ENCODE measurements around the gene PI4KB.
"Not testable (repeated sequence)": the region's sequence is repeated elsewhere in the genome, so short reads cannot be mapped to it uniquely, and the experiment has no call there.

The PI4KB gene

GRCh38 chr1:151281225-151281968 is 45.8 kb downstream of the PI4KB start:
- DNase-seq (ENCODE audit: low read depth): peak; percentile 90

GRCh38 chr1:151277249-151277648 is 50.0 kb downstream of the PI4KB start:
- DNase-seq (ENCODE audit: low read depth): no peak

- DNase-seq (ENCODE audit: low read depth): not testable (repeated sequence)
Observed at GRCh38 chr1:151275341-151275740, 51.9 kb downstream of the PI4KB start.

- no peak for DNase-seq (ENCODE audit: low read depth)
Observed at GRCh38 chr1:151273924-151274466, 53.2 kb downstream of the PI4KB start.

GRCh38 chr1:151267760-151268159 is 59.5 kb downstream of the PI4KB start:
- no peak for DNase-seq (ENCODE audit: low read depth)

GRCh38 chr1:151266821-151267220 is 60.4 kb downstream of the PI4KB start:
- no peak for DNase-seq (ENCODE audit: low read depth)

- no peak for DNase-seq (ENCODE audit: low read depth)
Observed at GRCh38 chr1:151266315-151266714, 60.9 kb downstream of the PI4KB start.

- no peak for DNase-seq (ENCODE audit: low read depth)
Observed at GRCh38 chr1:151265446-151266236, 61.6 kb downstream of the PI4KB start.

- DNase-seq (ENCODE audit: low read depth): no peak
Observed at GRCh38 chr1:151259351-151259750, 67.9 kb downstream of the PI4KB start.

GRCh38 chr1:151255381-151255780 is 71.8 kb downstream of the PI4KB start:
- DNase-seq (ENCODE audit: low read depth): no peak

- DNase-seq (ENCODE audit: low read depth): peak; percentile 81
Observed at GRCh38 chr1:151254217-151255213, 72.7 kb downstream of the PI4KB start, which contains the start of gene PSMD4. TSS of gene PSMD4 (plus strand) at chr1:151254734. CDS start at chr1:151254783, 49 bp downstream.

GRCh38 chr1:151251656-151252470 is 75.4 kb downstream of the PI4KB start:
- peak; percentile 16 for DNase-seq (ENCODE audit: low read depth)

GRCh38 chr1:151246786-151247185 is 80.4 kb downstream of the PI4KB start:
- no peak for DNase-seq (ENCODE audit: low read depth)

GRCh38 chr1:151243683-151244216 is 83.5 kb downstream of the PI4KB start:
- no peak for DNase-seq (ENCODE audit: low read depth)

- no peak for DNase-seq (ENCODE audit: low read depth)
Observed at GRCh38 chr1:151242442-151242841, 84.8 kb downstream of the PI4KB start.

All from stimulated activated CD8-positive, alpha-beta memory T cell treated with anti-CD3 and anti-CD28 coated beads, Interleukin-12 subunit alpha, Interleukin-12 subunit beta, amount 100 ng/mL, for 4 hours (primary cell).